Body of pancreas (tissue), 4 donors: ENCODE data around the gene PERP.

Experiments
- POLR2A ChIP-seq, 3 donors: fragments of 450-650 bp; IDR thresholded peaks; one replicate each; pipeline ENCODE4 v1.6.1; 2016; ENCODE audit warnings: antibody characterized with exemption in 3 of 3, mild to moderate bottlenecking in 2 of 3
- TF ChIP-seq, protein P1 (sequence below), 7 experiments: fragments of 450-650 bp in 4 of 7; fragments of 200-600 bp in 3 of 7; sonication (generic) in 3 of 7; IDR thresholded peaks; one replicate each; pipeline ENCODE4 v1.5.1; 2016 to 2019; ENCODE audit warnings: antibody characterized with exemption in 7 of 7

DNA sequence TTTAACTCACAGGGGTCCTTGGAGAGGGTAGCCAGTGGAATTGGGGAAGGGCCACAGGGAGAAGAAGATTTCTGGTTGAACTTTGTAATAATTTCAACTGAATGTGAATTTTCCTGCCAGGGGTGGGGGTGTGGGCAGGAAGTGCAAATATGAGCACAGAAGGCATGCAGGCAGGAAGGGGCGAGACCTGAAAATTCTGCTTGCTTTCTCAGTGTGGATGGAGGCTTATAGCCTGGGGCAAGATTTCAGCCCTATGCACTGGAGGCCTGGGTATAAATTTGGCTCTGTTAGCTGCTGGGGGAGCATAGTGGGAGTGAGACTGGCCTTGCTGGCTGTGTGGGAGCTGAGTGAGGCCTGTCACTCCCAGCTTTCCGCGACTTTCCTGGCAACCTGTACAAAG, 54.4 kb downstream of the PERP start:
- TF ChIP-seq, protein P1, sequence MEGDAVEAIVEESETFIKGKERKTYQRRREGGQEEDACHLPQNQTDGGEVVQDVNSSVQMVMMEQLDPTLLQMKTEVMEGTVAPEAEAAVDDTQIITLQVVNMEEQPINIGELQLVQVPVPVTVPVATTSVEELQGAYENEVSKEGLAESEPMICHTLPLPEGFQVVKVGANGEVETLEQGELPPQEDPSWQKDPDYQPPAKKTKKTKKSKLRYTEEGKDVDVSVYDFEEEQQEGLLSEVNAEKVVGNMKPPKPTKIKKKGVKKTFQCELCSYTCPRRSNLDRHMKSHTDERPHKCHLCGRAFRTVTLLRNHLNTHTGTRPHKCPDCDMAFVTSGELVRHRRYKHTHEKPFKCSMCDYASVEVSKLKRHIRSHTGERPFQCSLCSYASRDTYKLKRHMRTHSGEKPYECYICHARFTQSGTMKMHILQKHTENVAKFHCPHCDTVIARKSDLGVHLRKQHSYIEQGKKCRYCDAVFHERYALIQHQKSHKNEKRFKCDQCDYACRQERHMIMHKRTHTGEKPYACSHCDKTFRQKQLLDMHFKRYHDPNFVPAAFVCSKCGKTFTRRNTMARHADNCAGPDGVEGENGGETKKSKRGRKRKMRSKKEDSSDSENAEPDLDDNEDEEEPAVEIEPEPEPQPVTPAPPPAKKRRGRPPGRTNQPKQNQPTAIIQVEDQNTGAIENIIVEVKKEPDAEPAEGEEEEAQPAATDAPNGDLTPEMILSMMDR (IDR thresholded peaks at IDR 0.05) = no peak
- no peak for TF ChIP-seq POLR2A (IDR thresholded peaks at IDR 0.05)
